GM10266 (cell line): ENCODE measurements around the gene ODR4.
"Not testable (repeated sequence)": the region's sequence is repeated elsewhere in the genome, so short reads cannot be mapped to it uniquely, and the experiment has no call there.

Experiments
- DNase-seq: peaks from one replicate; pipeline ENCODE4 v3.0.0; 2012; ENCODE audit errors: extremely low spot score
- CTCF ChIP-seq: IDR thresholded peaks from 2 replicates; pipeline ENCODE4 v1.5.1; 2012; ENCODE audit warnings: mild to moderate bottlenecking, low read depth; ENCODE audit not compliant: control insufficient read depth, insufficient read depth; ENCODE audit errors: missing control alignments

ODR4 gene

GRCh38 chr1:186375152-186375928, at the start of gene ODR4, which contains the start of gene TPR:
Gene ODR4, plus strand, starts transcription at chr1:186375838. Its CDS starts 3,948 bp downstream, at chr1:186379786.
Gene TPR, minus strand, starts transcription at chr1:186375253. Its CDS starts 225 bp downstream, at chr1:186375028.
- TF ChIP-seq CTCF, result peak; percentile 90
- DNase-seq, result peak; percentile 87

- TF ChIP-seq CTCF, result no peak
- no peak for DNase-seq
These were observed 49.6 kb upstream of the ODR4 start for GRCh38 chr1:186326009-186326408.

- TF ChIP-seq CTCF, result no peak
- DNase-seq, result no peak
These were observed 48.3 kb upstream of the ODR4 start for GRCh38 chr1:186327331-186327730.

- TF ChIP-seq CTCF, result no peak
- no peak for DNase-seq
These were observed 44.9 kb upstream of the ODR4 start for GRCh38 chr1:186330758-186331157.

- no peak for DNase-seq
- TF ChIP-seq CTCF, result no peak
These were observed 38.1 kb upstream of the ODR4 start for GRCh38 chr1:186337554-186337953.

GRCh38 chr1:186340772-186341171, 34.9 kb upstream of the ODR4 start:
- no peak for DNase-seq
- TF ChIP-seq CTCF, result no peak

- DNase-seq, result not testable (repeated sequence)
These were observed 27.6 kb upstream of the ODR4 start for GRCh38 chr1:186347837-186348691.
